Loucy (cell line): ENCODE results near the gene TRIB2.

Experiments used
- H2AFZ ChIP-seq: fragments of 200-600 bp; sonication (generic); 2 replicates; pipeline ENCODE4 v1.6.0; 2016; ENCODE audit warnings: antibody characterized with exemption, mild to moderate bottlenecking, low read length, moderate library complexity
- H3F3A ChIP-seq: fragments of 200-600 bp; 2 replicates; pipeline ENCODE4 v1.6.0; 2016; ENCODE audit warnings: antibody characterized with exemption, low read depth, mild to moderate bottlenecking
- H3K27me3 ChIP-seq: fragments of 200-600 bp; sonication (generic); 2 replicates; pipeline ENCODE4 v1.6.1; 2014; ENCODE audit warnings: low read length, mild to moderate bottlenecking; ENCODE audit not compliant: insufficient read depth, poor library complexity, severe bottlenecking
- H3K36me3 ChIP-seq: fragments of 200-600 bp; sonication (generic); 2 replicates; pipeline ENCODE4 v1.6.1; 2016; ENCODE audit warnings: low read length; ENCODE audit not compliant: insufficient read depth
- H3K4me1 ChIP-seq: fragments of 200-600 bp; sonication (generic); 2 replicates; pipeline ENCODE4 v1.5.1; 2014; ENCODE audit warnings: low read length, mild to moderate bottlenecking; ENCODE audit not compliant: insufficient read depth, poor library complexity, severe bottlenecking
- H3K4me2 ChIP-seq: fragments of 200-600 bp; sonication (generic); 2 replicates; pipeline ENCODE4 v1.6.0; 2014; ENCODE audit warnings: antibody characterized with exemption, low read length, low read depth, mild to moderate bottlenecking; ENCODE audit not compliant: poor library complexity, severe bottlenecking
- H3K4me3 ChIP-seq: fragments of 200-600 bp; sonication (generic); 2 replicates; pipeline ENCODE4 v1.5.1; 2014; ENCODE audit warnings: low read length, mild to moderate bottlenecking, mixed read lengths; ENCODE audit not compliant: poor library complexity, severe bottlenecking
- H3K79me2 ChIP-seq: fragments of 200-600 bp; sonication (generic); 2 replicates; pipeline ENCODE4 v1.6.1; 2014; ENCODE audit warnings: low read length; ENCODE audit not compliant: insufficient read depth
- H3K9ac ChIP-seq: fragments of 200-600 bp; sonication (generic); 2 replicates; pipeline ENCODE4 v1.6.0; 2014; ENCODE audit warnings: mild to moderate bottlenecking, low read depth, low read length, moderate library complexity; ENCODE audit not compliant: poor library complexity, severe bottlenecking
- H3K9me2 ChIP-seq: fragments of 200-600 bp; sonication (generic); replicated peaks from 2 replicates; pipeline ENCODE4 v1.6.1; 2016; ENCODE audit warnings: low read depth, low read length, mixed read lengths
- H3K9me3 ChIP-seq: fragments of 200-600 bp; sonication (generic); 2 replicates; pipeline ENCODE4 v1.6.1; 2014; ENCODE audit warnings: mild to moderate bottlenecking, antibody characterized with exemption, low read length, low read depth; ENCODE audit not compliant: insufficient read depth
- H4K20me1 ChIP-seq: fragments of 200-600 bp; sonication (generic); 2 replicates; pipeline ENCODE4 v1.6.0; 2014; ENCODE audit warnings: antibody characterized with exemption, low read length, mild to moderate bottlenecking; ENCODE audit not compliant: insufficient read depth, poor library complexity, severe bottlenecking
- CTCF ChIP-seq: fragments of 200-600 bp; sonication (generic); conservative IDR thresholded peaks from 2 replicates; pipeline ENCODE4 v1.5.1; 2014; ENCODE audit warnings: mild to moderate bottlenecking, antibody characterized with exemption, low read length
- EZH2phosphoT487 ChIP-seq: fragments of 200-600 bp; IDR thresholded peaks from 2 replicates; pipeline ENCODE4 v1.6.1; 2018; ENCODE audit warnings: antibody characterized with exemption, mild to moderate bottlenecking, moderate library complexity, borderline replicate concordance

Gene TRIB2

GRCh38 chr2:12718711-12719399 lies 2.1 kb downstream of the TRIB2 start:
- peak overlapping the region; percentile 84 for H3K9ac ChIP-seq
- H3K4me1 ChIP-seq, result peaks cover 62% of the 10 kb centered on the region
- H3K36me3 ChIP-seq, result peaks cover 4% of the 10 kb centered on the region; the same call in 1 of the 2 replicates
- H4K20me1 ChIP-seq, result peaks cover 20% of the 10 kb centered on the region
- H3K4me3 ChIP-seq, result peak overlapping the region; percentile 76
- peaks cover 67% of the 10 kb centered on the region for H3K79me2 ChIP-seq
- H2AFZ ChIP-seq, result peak overlapping the region; percentile 89
- H3F3A ChIP-seq, result no peaks in the 10 kb centered on the region
- H3K4me2 ChIP-seq, result peak overlapping the region; percentile 75
- TF ChIP-seq CTCF, result no peak
- no peak for TF ChIP-seq EZH2phosphoT487
- H3K9me3 ChIP-seq, result no peaks in the 10 kb centered on the region
- H3K27me3 ChIP-seq, result no peaks in the 10 kb centered on the region
- H3K9me2 ChIP-seq, result no peaks in the 10 kb centered on the region

DNA sequence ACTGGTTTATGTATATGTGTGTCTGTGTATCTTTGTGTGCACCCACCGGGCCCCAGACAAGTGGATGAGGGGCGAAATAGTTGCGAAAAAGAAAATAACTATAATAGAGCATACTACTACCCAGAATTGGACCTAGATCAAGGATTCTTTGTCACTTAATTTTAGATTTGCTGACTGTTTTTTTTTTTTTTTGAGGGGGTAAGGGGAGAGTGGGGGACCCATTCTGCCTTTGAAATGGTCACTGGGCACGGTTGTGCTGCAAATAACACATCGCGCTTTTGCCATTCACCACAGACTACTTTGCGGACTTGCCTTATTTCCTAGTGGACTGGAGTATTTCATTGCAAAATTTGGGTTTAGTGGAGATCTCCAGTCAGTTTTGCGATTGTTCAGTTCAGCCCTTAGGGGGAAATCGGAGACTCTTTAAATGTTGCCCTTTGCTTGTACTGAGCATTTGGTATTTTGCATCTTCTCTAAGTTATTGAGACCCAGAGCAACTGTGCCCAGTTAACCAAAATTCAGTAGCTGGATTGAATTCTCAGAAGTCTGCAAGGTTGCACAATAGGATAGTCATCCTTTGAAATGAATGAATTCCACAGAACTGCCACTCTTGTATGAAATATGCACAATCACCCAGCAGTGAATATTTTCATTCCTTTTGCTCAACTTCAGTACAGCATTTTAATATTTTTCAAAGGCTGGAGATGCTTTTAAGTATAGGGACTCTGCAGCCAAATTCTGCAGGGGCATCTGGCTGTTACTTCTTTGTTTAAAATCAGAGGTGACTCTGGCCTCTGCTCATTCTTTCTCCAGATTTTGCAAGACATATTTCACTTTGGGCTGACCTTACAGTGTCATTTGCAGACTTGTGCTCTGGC lies 2.9 kb downstream of the TRIB2 start:
- TF ChIP-seq CTCF (no peak; the same call in 1 of the 2 replicates), EZH2phosphoT487 (no peak)
- H4K20me1 ChIP-seq, result peaks cover 20% of the 10 kb centered on the region
- no peak overlapping the region for H2AFZ ChIP-seq
- H3K79me2 ChIP-seq, result peaks cover 67% of the 10 kb centered on the region
- no peaks in the 10 kb centered on the region for H3K9me3 ChIP-seq
- peak overlapping the region; percentile 75 for H3K4me2 ChIP-seq
- H3K4me1 ChIP-seq, result peaks cover 67% of the 10 kb centered on the region
- no peaks in the 10 kb centered on the region for H3F3A ChIP-seq
- peak overlapping the region; percentile 76 for H3K4me3 ChIP-seq
- H3K9ac ChIP-seq, result peak overlapping the region; percentile 84
- no peaks in the 10 kb centered on the region for H3K27me3 ChIP-seq
- no peaks in the 10 kb centered on the region for H3K9me2 ChIP-seq
- peaks cover 6% of the 10 kb centered on the region; the same call in 1 of the 2 replicates for H3K36me3 ChIP-seq

- Histone ChIP-seq H3K4me2 (peak overlapping the region; percentile 75), H3K36me3 (peaks cover 11% of the 10 kb centered on the region; the same call in 1 of the 2 replicates), H3K9me2 (no peaks in the 10 kb centered on the region), H3K27me3 (no peaks in the 10 kb centered on the region), H3K79me2 (peaks cover 68% of the 10 kb centered on the region), H3K4me1 (peaks cover 67% of the 10 kb centered on the region), H3K4me3 (peak overlapping the region; percentile 76), H3K9ac (peak overlapping the region; percentile 11), H3K9me3 (no peaks in the 10 kb centered on the region), H4K20me1 (peaks cover 20% of the 10 kb centered on the region), H3F3A (no peaks in the 10 kb centered on the region), H2AFZ (no peak overlapping the region)
- TF ChIP-seq EZH2phosphoT487, result no peak
- TF ChIP-seq CTCF, result no peak
Measured at GRCh38 chr2:12720278-12720620, 3.5 kb downstream of the TRIB2 start.
